H1 (cell line): ENCODE results near the gene TRAF3IP3. TPM values are rescaled to one million over a fixed set of nuclear protein-coding genes. Genes with fewer than 3 reads are reported as not detected.

ENCODE experiments used
- polyA plus RNA-seq, 7 experiments: library from polyadenylated mRNA; depleted of rRNA in 3 of 7; stranded (reverse) in 5 of 7; unstranded in 2 of 7; fragments of >200 nt in 5 of 7; fragments of 200-250 nt in 2 of 7; gene quantifications; 1 replicate in 5 of 7; 2 replicates in 1 of 7; 4 replicates in 1 of 7; pipeline versions ENCODE4 v1.2.1 to v1.2.3, GENCODE V29; 2011 to 2013; ENCODE audit warnings: missing spikeins in 2 of 7, mixed read lengths in 2 of 7
- total RNA-seq: library from RNA; stranded (reverse); fragmentation: NEBNext Ultra II Directional; extraction: Animal tissue kit (Norgen Biotek cat#: 25700); gene quantifications from 2 replicates; pipeline ENCODE4 v1.2.1, GENCODE V29; 2021
- TF ChIP-seq, protein P1 (sequence below), 3 experiments: IDR thresholded peaks; 1 replicate in 2 of 3; 2 replicates in 1 of 3; pipeline versions ENCODE4 v1.5.1 to v1.6.1; 2011; ENCODE audit warnings: low read length in 3 of 3, mild to moderate bottlenecking in 3 of 3, inconsistent platforms in 2 of 3, low read depth in 1 of 3, moderate library complexity in 1 of 3; ENCODE audit not compliant: insufficient read depth in 1 of 3; ENCODE audit errors: control extremely low read depth in 1 of 3

Gene TRAF3IP3
- total and polyA plus RNA-seq, 2 of the 8 experiments (the other 6 are each of a cell fraction or from before 2014, with no cell fraction given) = not detected

DNA sequence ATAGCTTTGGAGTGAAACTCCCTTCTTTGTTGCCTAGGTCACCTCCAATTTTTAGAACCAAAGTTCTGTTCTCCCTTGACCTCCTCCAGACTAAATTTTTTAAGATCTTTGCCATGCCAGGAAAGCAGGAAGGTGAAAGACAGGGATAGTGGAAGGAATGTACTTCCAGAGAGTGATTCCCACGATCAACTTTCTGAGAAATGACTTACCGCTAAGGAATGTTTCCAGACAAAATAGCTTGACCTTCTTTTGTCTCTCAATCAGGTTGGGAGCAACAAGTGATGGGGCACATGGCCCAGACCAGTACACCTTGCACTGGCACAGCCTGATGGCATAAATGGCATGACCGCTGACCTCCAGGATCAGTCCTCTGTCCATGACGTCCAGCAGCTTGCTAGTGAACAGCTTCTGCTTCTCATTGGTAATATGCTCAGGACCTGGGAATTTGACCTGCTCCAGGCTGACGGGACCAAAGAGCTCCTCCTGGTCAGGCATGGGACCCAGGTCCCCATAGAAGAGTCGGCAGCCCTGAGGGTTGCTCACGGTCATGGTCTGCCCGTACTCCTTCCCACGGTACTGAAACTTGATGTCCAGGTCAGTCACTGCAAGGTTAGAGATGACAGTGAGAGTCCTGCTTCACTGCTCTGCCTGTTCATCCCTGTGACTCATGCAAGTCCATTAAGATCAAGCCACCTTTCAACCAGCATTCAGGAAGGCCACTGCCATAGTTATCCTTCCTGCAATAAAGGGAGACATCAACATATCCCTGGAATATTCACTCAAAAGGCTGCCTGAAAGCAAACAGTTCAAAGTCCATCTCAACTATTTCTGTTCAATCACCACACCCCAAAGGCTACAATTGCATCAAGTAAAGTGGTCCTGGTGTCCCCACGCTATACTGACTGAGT, 34.7 kb downstream of the TRAF3IP3 start (continued):
- TF ChIP-seq, protein P1, sequence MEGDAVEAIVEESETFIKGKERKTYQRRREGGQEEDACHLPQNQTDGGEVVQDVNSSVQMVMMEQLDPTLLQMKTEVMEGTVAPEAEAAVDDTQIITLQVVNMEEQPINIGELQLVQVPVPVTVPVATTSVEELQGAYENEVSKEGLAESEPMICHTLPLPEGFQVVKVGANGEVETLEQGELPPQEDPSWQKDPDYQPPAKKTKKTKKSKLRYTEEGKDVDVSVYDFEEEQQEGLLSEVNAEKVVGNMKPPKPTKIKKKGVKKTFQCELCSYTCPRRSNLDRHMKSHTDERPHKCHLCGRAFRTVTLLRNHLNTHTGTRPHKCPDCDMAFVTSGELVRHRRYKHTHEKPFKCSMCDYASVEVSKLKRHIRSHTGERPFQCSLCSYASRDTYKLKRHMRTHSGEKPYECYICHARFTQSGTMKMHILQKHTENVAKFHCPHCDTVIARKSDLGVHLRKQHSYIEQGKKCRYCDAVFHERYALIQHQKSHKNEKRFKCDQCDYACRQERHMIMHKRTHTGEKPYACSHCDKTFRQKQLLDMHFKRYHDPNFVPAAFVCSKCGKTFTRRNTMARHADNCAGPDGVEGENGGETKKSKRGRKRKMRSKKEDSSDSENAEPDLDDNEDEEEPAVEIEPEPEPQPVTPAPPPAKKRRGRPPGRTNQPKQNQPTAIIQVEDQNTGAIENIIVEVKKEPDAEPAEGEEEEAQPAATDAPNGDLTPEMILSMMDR (IDR thresholded peaks at IDR 0.05; ENCODE audit: control extremely low read depth in 1 of 3, insufficient read depth in 1 of 3, low read depth in 1 of 3, low read length in 3 of 3) = no peak
